Activated CD8-positive, alpha-beta T cell treated with anti-CD3 and anti-CD28 coated beads for 36 hours (primary cell): ENCODE results near the gene PTDSS2. TPM values are rescaled to one million over a fixed set of nuclear protein-coding genes. Genes with fewer than 3 reads are reported as not detected.

ENCODE experiments used
- ATAC-seq: fragments of 200-7000 bp; cut with Tn5 transposase; one replicate; pipeline ENCODE4 v1.10.0; 2021; ENCODE audit warnings: mild to moderate bottlenecking, moderate library complexity
- CTCF ChIA-PET: fragments of 350-600 bp; sonication (Branson Sonifier 250); formaldehyde crosslinking; loops from one replicate; lab custom pipeline; 2021; ENCODE audit warnings: antibody characterized with exemption; lab: Charles Lee
- POLR2A ChIA-PET: fragments of 350-600 bp; sonication (Branson Sonifier 250); formaldehyde crosslinking; loops from one replicate; lab custom pipeline; 2021; ENCODE audit warnings: antibody characterized with exemption; lab: Charles Lee
- DNase-seq: peaks from one replicate; pipeline ENCODE4 v3.0.0-alpha.2; 2020
- H3K27ac Mint-ChIP-seq: one replicate; pipeline ENCODE4 v1.8.0; 2021; ENCODE audit warnings: mild to moderate bottlenecking, mixed read lengths
- H3K27me3 Mint-ChIP-seq: one replicate; pipeline ENCODE4 v1.8.0; 2021; ENCODE audit warnings: mixed read lengths
- H3K36me3 Mint-ChIP-seq: one replicate; pipeline ENCODE4 v1.8.0; 2021; ENCODE audit warnings: low read depth, mixed read lengths
- H3K4me1 Mint-ChIP-seq: one replicate; pipeline ENCODE4 v1.8.0; 2021; ENCODE audit warnings: low read depth, mixed read lengths
- H3K4me3 Mint-ChIP-seq: one replicate; pipeline ENCODE4 v1.8.0; 2021; ENCODE audit warnings: mild to moderate bottlenecking, moderate library complexity, mixed read lengths
- H3K9me3 Mint-ChIP-seq: one replicate; pipeline ENCODE4 v1.8.0; 2021; ENCODE audit warnings: mixed read lengths
- CTCF ChIP-seq: fragments of 200-600 bp; IDR thresholded peaks from one replicate; pipeline ENCODE4 v1.8.0; 2022; ENCODE audit warnings: antibody characterized with exemption, mild to moderate bottlenecking
- intact Hi-C: fragments of 100-400 bp; cut with micrococcal nuclease; formaldehyde crosslinking; loops from one replicate; pipeline ENCODE4 v1.10.0; 2022
- total RNA-seq, 2 experiments: library from RNA; stranded (reverse); gene quantifications; one replicate each; pipeline ENCODE4 v1.2.3, GENCODE V29; 2021

PTDSS2 gene
- total RNA-seq, 2 experiments from 2014 or later = 17.4 to 18.0 TPM

- intact Hi-C loops = no loop called here
- POLR2A ChIA-PET = interaction anchor here (0.8 to 1.8 kb wide), 7 partner anchors 8 to 118 kb away, joined by 3 to 4 read pairs (median 3); partner anchors contain the start of gene ANO9
- no peaks in the 10 kb centered on the region for H3K9me3 Mint-ChIP-seq
Measured at GRCh38 chr11:416051-416756, 33.9 kb upstream of the PTDSS2 start.

GRCh38 chr11:416757-417621, 33.1 kb upstream of the PTDSS2 start:
- ATAC-seq (peak; percentile 31), DNase-seq (peak; percentile 56)
- TF ChIP-seq CTCF = no peak
- Mint-ChIP-seq H3K36me3 (no peaks in the 10 kb centered on the region), H3K9me3 (no peaks in the 10 kb centered on the region), H3K4me3 (peak overlapping the region; percentile 77), H3K4me1 (peaks cover 24% of the 10 kb centered on the region), H3K27ac (no peak overlapping the region), H3K27me3 (no peaks in the 10 kb centered on the region)
- CTCF ChIA-PET = interaction anchor here (0.7 to 3.7 kb wide), 5 partner anchors 10 to 141 kb away, joined by 3 to 24 read pairs (median 4); no protein-coding TSS in a partner anchor
- intact Hi-C loops = no loop called here
- POLR2A ChIA-PET = interaction anchor here (0.8 to 1.8 kb wide), 7 partner anchors 9 to 119 kb away, joined by 3 to 4 read pairs (median 3); partner anchors contain the start of gene ANO9

More at GRCh38 chr11:416051-416756, 33.9 kb upstream of the PTDSS2 start:
- Mint-ChIP-seq H3K27me3 (no peaks in the 10 kb centered on the region), H3K4me3 (peak overlapping the region; percentile 77), H3K4me1 (peaks cover 24% of the 10 kb centered on the region), H3K27ac (peak overlapping the region; percentile 81), H3K36me3 (no peaks in the 10 kb centered on the region)
- DNase-seq (peak; percentile 40), ATAC-seq (peak; percentile 6)
- no peak for TF ChIP-seq CTCF
- CTCF ChIA-PET = interaction anchor here (0.5 to 3.7 kb wide), 6 partner anchors 9 to 140 kb away, joined by 3 to 24 read pairs (median 4); no protein-coding TSS in a partner anchor

GRCh38 chr11:417652-418342, 32.3 kb upstream of the PTDSS2 start:
- CTCF ChIA-PET = interaction anchor here (1.3 to 3.7 kb wide), 2 partner anchors 11 to 31 kb away, joined by 3 to 24 read pairs; no protein-coding TSS in a partner anchor
- Mint-ChIP-seq H3K4me3 (peak overlapping the region; percentile 56), H3K9me3 (no peaks in the 10 kb centered on the region), H3K27ac (no peak overlapping the region), H3K4me1 (peaks cover 24% of the 10 kb centered on the region), H3K27me3 (no peaks in the 10 kb centered on the region), H3K36me3 (no peaks in the 10 kb centered on the region)
- POLR2A ChIA-PET = interaction anchor here (0.8 kb wide), 1 partner anchor 35 kb away, joined by 3 read pairs; no protein-coding TSS in a partner anchor
- no peak for TF ChIP-seq CTCF
- ATAC-seq = no peak
- intact Hi-C loops = no loop called here
- DNase-seq = peak; percentile 2

GRCh38 chr11:418343-419247, 31.5 kb upstream of the PTDSS2 start:
- CTCF ChIA-PET = no interaction called here
- no peaks in the 10 kb centered on the region for H3K36me3 Mint-ChIP-seq
- H3K9me3 Mint-ChIP-seq = no peaks in the 10 kb centered on the region
- H3K27ac Mint-ChIP-seq = no peak overlapping the region
- POLR2A ChIA-PET = interaction anchor here (0.8 kb wide), 1 partner anchor 34 kb away, joined by 3 read pairs; no protein-coding TSS in a partner anchor
- no peaks in the 10 kb centered on the region for H3K27me3 Mint-ChIP-seq
- peaks cover 17% of the 10 kb centered on the region for H3K4me1 Mint-ChIP-seq
- DNase-seq (peak; percentile 3), ATAC-seq (no peak)
- intact Hi-C loops = no loop called here
- no peak overlapping the region for H3K4me3 Mint-ChIP-seq
- TF ChIP-seq CTCF = no peak
